Measurements from ENCODE around the gene SPNS3.

Gene SPNS3

DNA sequence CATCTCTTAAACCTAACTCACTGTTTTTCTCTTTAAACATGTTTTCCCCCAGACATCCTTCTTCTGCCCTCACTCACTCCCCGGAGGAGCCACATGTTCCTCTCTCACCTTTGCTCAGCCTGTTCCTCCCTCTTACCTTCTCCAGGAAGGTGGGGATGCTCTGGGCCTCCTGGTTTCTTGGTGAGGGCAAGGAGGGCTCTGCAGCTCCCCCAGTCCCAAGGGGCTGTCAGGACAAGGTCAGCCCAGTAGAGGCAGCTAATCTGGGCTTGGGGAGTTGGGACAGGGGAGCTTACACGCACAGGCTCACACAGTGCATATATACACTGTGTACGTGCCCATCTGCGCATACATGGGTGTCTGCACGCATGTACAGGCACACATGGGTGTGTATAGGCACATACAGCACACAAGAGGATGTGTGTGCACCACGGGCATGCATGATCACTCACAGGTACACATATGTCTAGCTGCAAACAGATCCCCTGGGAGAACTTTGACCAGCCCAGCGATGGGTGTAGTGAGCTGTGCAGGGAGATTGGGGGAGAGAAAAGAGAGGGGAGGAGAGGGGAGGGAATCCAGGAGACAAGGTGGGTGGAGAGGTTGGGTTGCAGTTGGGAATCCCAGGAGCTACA lies 28.6 kb upstream of the SPNS3 start:
- no peaks in the 10 kb centered on the region for H3K27me3 ChIP-seq (ENCODE audit: control insufficient read depth, insufficient read depth, low read length)
- H3K36me3 ChIP-seq (ENCODE audit: control insufficient read depth, insufficient read depth, low read length), result no peaks in the 10 kb centered on the region
- no peaks in the 10 kb centered on the region for H3K79me2 ChIP-seq
- no peak overlapping the region for H3K4me2 ChIP-seq (ENCODE audit: low read length)
- no peak overlapping the region for H3K9ac ChIP-seq
- H3K27ac ChIP-seq, result no peak overlapping the region
- no peaks in the 10 kb centered on the region for H3K4me1 ChIP-seq
- H2AFZ ChIP-seq, result no peak overlapping the region
- H3K4me3 ChIP-seq (ENCODE audit: low read depth, low read length), result no peak overlapping the region
- TF ChIP-seq CTCF (IDR thresholded peaks at IDR 0.05), result no peak
- no peaks in the 10 kb centered on the region for H3K9me3 ChIP-seq (ENCODE audit: control insufficient read depth, low read length)

GRCh38 chr17:4405699-4406098 lies 28.0 kb upstream of the SPNS3 start:
- Histone ChIP-seq H3K4me1 (no peaks in the 10 kb centered on the region), H2AFZ (no peak overlapping the region), H3K9me3 (ENCODE audit: control insufficient read depth, low read length) (no peaks in the 10 kb centered on the region), H3K4me3 (ENCODE audit: low read depth, low read length) (no peak overlapping the region), H3K9ac (no peak overlapping the region), H3K27me3 (ENCODE audit: control insufficient read depth, insufficient read depth, low read length) (no peaks in the 10 kb centered on the region), H3K27ac (no peak overlapping the region), H3K79me2 (no peaks in the 10 kb centered on the region), H3K36me3 (ENCODE audit: control insufficient read depth, insufficient read depth, low read length) (no peaks in the 10 kb centered on the region), H3K4me2 (ENCODE audit: low read length) (no peak overlapping the region)
- no peak for TF ChIP-seq CTCF (IDR thresholded peaks at IDR 0.05)

GRCh38 chr17:4406386-4406785 lies 27.4 kb upstream of the SPNS3 start:
- no peak for TF ChIP-seq CTCF (IDR thresholded peaks at IDR 0.05)
- H2AFZ ChIP-seq, result no peak overlapping the region

GRCh38 chr17:4407216-4407615 lies 26.5 kb upstream of the SPNS3 start:
- no peaks in the 10 kb centered on the region for H3K4me1 ChIP-seq
- no peak overlapping the region for H2AFZ ChIP-seq
- H3K4me2 ChIP-seq (ENCODE audit: low read length), result no peak overlapping the region
- no peaks in the 10 kb centered on the region for H3K79me2 ChIP-seq
- no peak overlapping the region for H3K27ac ChIP-seq
- no peaks in the 10 kb centered on the region for H3K36me3 ChIP-seq (ENCODE audit: control insufficient read depth, insufficient read depth, low read length)
- H3K9me3 ChIP-seq (ENCODE audit: control insufficient read depth, low read length), result no peaks in the 10 kb centered on the region
- H3K4me3 ChIP-seq (ENCODE audit: low read depth, low read length), result no peak overlapping the region
- no peak overlapping the region for H3K9ac ChIP-seq
- no peaks in the 10 kb centered on the region for H3K27me3 ChIP-seq (ENCODE audit: control insufficient read depth, insufficient read depth, low read length)
- no peak for TF ChIP-seq CTCF (IDR thresholded peaks at IDR 0.05)

More at GRCh38 chr17:4406386-4406785, 27.4 kb upstream of the SPNS3 start:
- Histone ChIP-seq H3K36me3 (ENCODE audit: control insufficient read depth, insufficient read depth, low read length) (no peaks in the 10 kb centered on the region), H3K79me2 (no peaks in the 10 kb centered on the region), H3K27me3 (ENCODE audit: control insufficient read depth, insufficient read depth, low read length) (no peaks in the 10 kb centered on the region), H3K9ac (no peak overlapping the region), H3K9me3 (ENCODE audit: control insufficient read depth, low read length) (no peaks in the 10 kb centered on the region), H3K4me3 (ENCODE audit: low read depth, low read length) (no peak overlapping the region), H3K27ac (no peak overlapping the region), H3K4me1 (no peaks in the 10 kb centered on the region), H3K4me2 (ENCODE audit: low read length) (no peak overlapping the region)

GRCh38 chr17:4407851-4408250 lies 25.9 kb upstream of the SPNS3 start:
- Histone ChIP-seq H3K79me2 (no peaks in the 10 kb centered on the region), H3K27me3 (ENCODE audit: control insufficient read depth, insufficient read depth, low read length) (no peaks in the 10 kb centered on the region), H3K9ac (no peak overlapping the region), H3K4me3 (ENCODE audit: low read depth, low read length) (no peak overlapping the region), H3K4me2 (ENCODE audit: low read length) (no peak overlapping the region), H3K36me3 (ENCODE audit: control insufficient read depth, insufficient read depth, low read length) (no peaks in the 10 kb centered on the region), H3K4me1 (no peaks in the 10 kb centered on the region), H3K9me3 (ENCODE audit: control insufficient read depth, low read length) (no peaks in the 10 kb centered on the region), H2AFZ (no peak overlapping the region), H3K27ac (no peak overlapping the region)
- TF ChIP-seq CTCF (IDR thresholded peaks at IDR 0.05), result no peak
